CD4-positive, alpha-beta memory T cell (primary cell): ENCODE data around the gene DLG5. TPM values are rescaled to one million over a fixed set of nuclear protein-coding genes. Genes with fewer than 3 reads are reported as not detected.

Source experiments
- CTCF ChIA-PET: fragments of 350-600 bp; sonication (Branson Sonifier 250); formaldehyde crosslinking; loops from one replicate; lab custom pipeline; 2021; ENCODE audit warnings: inconsistent platforms; ENCODE audit not compliant: partially characterized antibody; lab: Charles Lee
- POLR2A ChIA-PET: fragments of 350-600 bp; sonication (Branson Sonifier 250); formaldehyde crosslinking; loops from one replicate; lab custom pipeline; 2021; ENCODE audit not compliant: partially characterized antibody; lab: Charles Lee
- DNase-seq, 5 donors: peaks; one replicate each; pipeline versions ENCODE4 v3.0.0 to v3.0.0-alpha.2; 2020 to 2022; ENCODE audit warnings: mixed read lengths in 1 of 5
- H3K27ac ChIP-seq: one replicate; pipeline ENCODE4 v1.7.0; 2013; ENCODE audit warnings: low read depth, low read length
- H3K27me3 ChIP-seq: 2 replicates; pipeline ENCODE4 v1.7.0; 2013; ENCODE audit warnings: mild to moderate bottlenecking, low read length, moderate library complexity; ENCODE audit not compliant: insufficient read depth
- H3K36me3 ChIP-seq: 2 replicates; pipeline ENCODE4 v1.7.0; 2013; ENCODE audit warnings: mild to moderate bottlenecking, low read length, moderate library complexity; ENCODE audit not compliant: insufficient read depth
- H3K4me1 ChIP-seq: 2 replicates; pipeline ENCODE4 v1.7.0; 2013; ENCODE audit warnings: mild to moderate bottlenecking, low read length, moderate library complexity; ENCODE audit not compliant: insufficient read depth
- H3K4me3 ChIP-seq, 2 donors: one replicate each; pipeline ENCODE4 v1.7.0; 2013; ENCODE audit warnings: low read length in 2 of 2, mild to moderate bottlenecking in 1 of 2
- H3K9me3 ChIP-seq, 2 donors: one replicate each; pipeline ENCODE4 v1.7.0; 2013; ENCODE audit warnings: low read length in 2 of 2, control low read depth in 1 of 2; ENCODE audit not compliant: control insufficient read depth in 1 of 2
- H3K27ac Mint-ChIP-seq, 7 donors: one replicate each; pipeline ENCODE4 v1.8.0; 2020 to 2021; ENCODE audit warnings: mixed read lengths in 7 of 7, mild to moderate bottlenecking in 6 of 7, inconsistent platforms in 3 of 7, moderate library complexity in 3 of 7
- H3K27me3 Mint-ChIP-seq, 2 donors: one replicate each; pipeline ENCODE4 v1.8.0; 2020 to 2021; ENCODE audit warnings: mixed read lengths in 2 of 2
- H3K36me3 Mint-ChIP-seq, 2 donors: one replicate each; pipeline ENCODE4 v1.8.0; 2020 to 2021; ENCODE audit warnings: mixed read lengths in 2 of 2, inconsistent platforms in 1 of 2, mild to moderate bottlenecking in 1 of 2
- H3K4me1 Mint-ChIP-seq, 4 donors: one replicate each; pipeline ENCODE4 v1.8.0; 2020 to 2021; ENCODE audit warnings: mixed read lengths in 4 of 4, mild to moderate bottlenecking in 1 of 4
- H3K4me3 Mint-ChIP-seq, 8 donors: one replicate each; pipeline ENCODE4 v1.8.0; 2020 to 2021; ENCODE audit warnings: mixed read lengths in 8 of 8, mild to moderate bottlenecking in 7 of 8, moderate library complexity in 6 of 8, inconsistent platforms in 3 of 8
- H3K9me3 Mint-ChIP-seq, 8 donors: one replicate each; pipeline ENCODE4 v1.8.0; 2020 to 2021; ENCODE audit warnings: mixed read lengths in 8 of 8, mild to moderate bottlenecking in 5 of 8, inconsistent platforms in 3 of 8, moderate library complexity in 1 of 8
- intact Hi-C: fragments of 100-400 bp; cut with micrococcal nuclease; formaldehyde crosslinking; loops from one replicate; pipeline ENCODE4 v1.15.1; 2023
- polyA plus RNA-seq, 2 donors: library from polyadenylated mRNA; unstranded; fragments of 300-500 nt; fragmentation: Illumina TruSeq; gene quantifications; one replicate each; pipeline ENCODE4 v1.2.3, GENCODE V29; 2021
- total RNA-seq, 2 experiments: library from RNA; stranded (reverse); gene quantifications; one replicate each; pipeline ENCODE4 v1.2.3, GENCODE V29; 2021

The DLG5 gene
- total and polyA plus RNA-seq, 4 experiments from 2014 or later = 0.13 to 3.2 (median 2.7) TPM; not detected in 1

DNA sequence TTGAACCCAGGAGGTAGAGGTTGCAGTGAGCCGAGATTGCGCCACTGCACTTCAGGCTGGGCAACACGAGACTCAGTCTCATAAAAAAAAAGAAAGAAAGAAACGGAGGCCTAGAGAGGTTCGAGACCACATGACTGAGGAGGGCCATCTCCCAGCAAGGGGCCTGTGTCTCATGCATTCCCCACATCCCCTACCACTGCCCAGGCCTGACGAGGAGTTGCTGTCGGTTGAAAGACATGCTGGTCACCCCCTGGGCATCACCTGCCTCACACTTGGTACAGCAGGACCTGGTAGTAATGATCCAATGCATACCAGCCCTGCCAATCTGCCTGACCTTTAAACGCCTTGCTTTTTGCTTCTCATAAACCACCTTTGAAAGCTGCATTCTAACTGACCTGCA is 85.9 kb downstream of the DLG5 start:
- Histone ChIP-seq H3K27ac (no peak overlapping the region), H3K9me3 (no peaks in the 10 kb centered on the region), H3K27me3 (no peaks in the 10 kb centered on the region), H3K4me3 (no peak overlapping the region), H3K4me1 (peaks cover 22% of the 10 kb centered on the region), H3K36me3 (no peaks in the 10 kb centered on the region)
- no peak for DNase-seq
- H3K36me3 Mint-ChIP-seq = no peaks in the 10 kb centered on the region
- peaks cover 10 to 20% (median 11%) of the 10 kb centered on the region in 4 donors for H3K4me1 Mint-ChIP-seq
- ChIA-PET POLR2A (no interaction called here), CTCF (interaction anchor here (1.5 to 10.5 kb wide), 2 partner anchors 8 to 123 kb away, joined by 4 to 282 read pairs; no protein-coding TSS in a partner anchor)
- no peaks in the 10 kb centered on the region for H3K9me3 Mint-ChIP-seq
- intact Hi-C loops = no loop called here
- no peaks in the 10 kb centered on the region for H3K27me3 Mint-ChIP-seq
- no peak overlapping the region for H3K4me3 Mint-ChIP-seq
- peak overlapping the region in 1 of 7 donors; percentile 4 for H3K27ac Mint-ChIP-seq

DNA sequence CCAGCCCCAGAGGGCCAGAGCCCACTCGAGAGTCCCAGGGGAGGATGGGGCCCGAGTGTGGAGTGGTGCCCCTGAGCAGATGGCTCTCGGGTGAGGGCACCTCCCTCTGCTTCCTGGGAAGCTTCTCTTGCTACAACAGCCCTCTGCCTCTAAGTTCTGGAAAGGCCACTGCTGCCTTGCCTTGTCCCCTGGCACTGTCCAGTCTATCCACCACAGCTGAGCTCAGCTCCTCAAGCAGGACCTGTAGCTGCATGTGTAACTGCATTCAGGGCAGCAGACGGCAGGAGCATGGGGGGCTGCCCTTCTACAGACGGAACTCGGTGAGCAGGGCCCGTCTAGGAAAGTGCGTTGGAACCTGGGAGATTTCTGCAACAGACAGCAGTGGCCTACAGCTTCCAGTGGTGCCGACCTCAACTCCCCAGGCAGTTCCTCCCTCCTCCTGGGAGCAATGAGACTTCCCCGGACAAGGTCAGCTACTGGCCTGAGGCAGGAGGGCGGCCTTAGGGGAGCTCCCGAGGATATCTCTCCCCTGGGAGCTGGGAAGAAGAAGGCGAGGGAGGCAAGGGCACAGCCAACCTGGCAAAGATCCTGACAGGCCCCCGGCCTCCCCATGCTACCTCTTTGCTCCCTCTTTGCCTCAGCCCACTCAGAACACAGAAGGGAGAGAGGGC is 88.5 kb downstream of the DLG5 start:
- Histone ChIP-seq H3K4me1 (peaks cover 30% of the 10 kb centered on the region), H3K36me3 (no peaks in the 10 kb centered on the region), H3K4me3 (no peak overlapping the region), H3K9me3 (no peaks in the 10 kb centered on the region), H3K27me3 (no peaks in the 10 kb centered on the region), H3K27ac (no peak overlapping the region)
- POLR2A ChIA-PET = interaction anchor here (0.6 to 1.2 kb wide), 2 partner anchors 9 to 119 kb away, joined by 3 read pairs; no protein-coding TSS in a partner anchor
- intact Hi-C loops = loop anchor here (1.0 to 10.0 kb wide), 4 partner anchors 37 to 663 kb away; partner anchors contain the start of gene RPS24
- Mint-ChIP-seq H3K27ac (peak overlapping the region; percentile 81 to 93 (median 90)), H3K36me3 (no peaks in the 10 kb centered on the region), H3K4me1 (peaks cover 15 to 41% (median 26%) of the 10 kb centered on the region in 4 donors), H3K27me3 (no peaks in the 10 kb centered on the region), H3K4me3 (no peak overlapping the region), H3K9me3 (no peaks in the 10 kb centered on the region)
- no peak for DNase-seq
- CTCF ChIA-PET = interaction anchor here (0.6 to 10.5 kb wide), 8 partner anchors 8 to 466 kb away, joined by 3 to 282 read pairs (median 4); no protein-coding TSS in a partner anchor

DNA sequence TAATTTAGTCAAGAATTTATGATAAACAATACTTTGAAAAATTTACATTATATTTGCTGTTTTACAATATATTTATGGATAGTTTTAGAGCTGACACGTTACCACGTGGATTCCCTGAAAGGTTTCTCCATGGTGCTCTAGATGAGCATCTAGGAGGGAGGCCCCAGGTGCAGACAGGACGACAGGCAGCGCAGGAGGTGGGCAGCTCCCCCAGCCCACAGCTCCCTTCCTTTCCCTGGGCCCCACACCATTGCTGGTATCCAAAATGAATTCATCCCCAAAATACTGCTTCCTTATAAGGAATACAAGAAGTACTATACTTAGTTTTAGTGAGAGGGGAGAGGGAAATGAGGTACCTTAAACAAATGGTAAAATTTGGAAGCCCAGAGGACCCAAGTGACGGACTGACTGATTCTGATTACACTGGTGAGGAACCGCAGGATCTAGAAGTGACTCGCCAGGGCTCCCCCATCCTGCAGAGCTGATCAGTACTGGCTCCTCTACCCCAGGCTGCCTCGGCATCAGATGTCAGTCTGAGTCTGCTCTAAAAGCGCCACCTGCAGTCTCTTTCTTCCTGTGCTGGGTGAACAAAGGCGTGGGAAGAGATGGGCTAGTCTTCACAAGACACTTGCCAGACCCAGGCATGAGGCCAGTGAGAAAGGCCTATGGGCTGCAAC is 89.2 kb downstream of the DLG5 start:
- CTCF ChIA-PET = interaction anchor here (0.7 to 10.5 kb wide), 16 partner anchors 9 to 467 kb away, joined by 3 to 282 read pairs (median 4); no protein-coding TSS in a partner anchor

DNA sequence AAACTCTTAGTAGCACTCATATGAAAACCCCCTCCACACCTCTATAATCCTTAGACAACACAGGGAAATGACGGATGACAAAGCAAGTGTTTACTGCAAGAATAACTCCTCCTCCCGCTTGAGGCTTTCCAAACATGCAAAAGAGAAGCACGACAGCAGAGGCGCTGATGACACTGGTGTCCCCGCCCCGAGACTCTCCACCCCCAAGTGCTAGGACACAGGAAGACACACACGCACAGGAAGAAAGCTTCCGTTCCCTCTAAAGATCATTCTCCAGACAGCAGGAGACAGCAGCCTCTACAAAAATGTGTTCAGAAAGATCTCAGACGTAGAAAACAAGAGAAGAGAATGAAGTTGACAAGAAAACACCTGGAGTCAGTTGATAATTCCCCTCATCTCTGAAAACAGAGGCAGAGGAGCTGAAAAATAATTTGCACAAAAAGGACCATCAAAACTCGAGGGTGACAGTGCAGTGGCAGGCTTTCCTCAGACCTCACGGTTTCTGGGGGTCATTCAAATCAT is 90.2 kb downstream of the DLG5 start:
- Histone ChIP-seq H3K4me3 (no peak overlapping the region), H3K27ac (peak overlapping the region; percentile 82), H3K36me3 (no peaks in the 10 kb centered on the region), H3K27me3 (no peaks in the 10 kb centered on the region), H3K9me3 (no peaks in the 10 kb centered on the region), H3K4me1 (peaks cover 46% of the 10 kb centered on the region)
- Mint-ChIP-seq H3K27me3 (no peaks in the 10 kb centered on the region), H3K27ac (peak overlapping the region; percentile 81 to 96 (median 94)), H3K4me1 (peaks cover 27 to 58% (median 39%) of the 10 kb centered on the region in 4 donors), H3K4me3 (peak overlapping the region; percentile 45 to 81 (median 76)), H3K36me3 (no peaks in the 10 kb centered on the region), H3K9me3 (no peaks in the 10 kb centered on the region)
- intact Hi-C loops = loop anchor here (5.0 to 10.0 kb wide), 2 partner anchors 196 to 662 kb away; partner anchors contain the start of gene RPS24
- ChIA-PET POLR2A (interaction anchor here (1.0 to 1.9 kb wide), 2 partner anchors 117 to 125 kb away, joined by 4 to 9 read pairs; no protein-coding TSS in a partner anchor), CTCF (interaction anchor here (0.7 to 10.5 kb wide), 10 partner anchors 10 to 186 kb away, joined by 3 to 282 read pairs (median 4); no protein-coding TSS in a partner anchor)
- peak; percentile 77 to 93 (median 90) for DNase-seq

More for the DNA sequence above, 89.2 kb downstream of the DLG5 start:
- Histone ChIP-seq H3K27ac (peak overlapping the region; percentile 59), H3K27me3 (no peaks in the 10 kb centered on the region), H3K4me3 (no peak overlapping the region), H3K4me1 (peaks cover 36% of the 10 kb centered on the region), H3K9me3 (no peaks in the 10 kb centered on the region), H3K36me3 (no peaks in the 10 kb centered on the region)
- H3K4me1 Mint-ChIP-seq = peaks cover 19 to 48% (median 30%) of the 10 kb centered on the region in 4 donors
- no peaks in the 10 kb centered on the region for H3K36me3 Mint-ChIP-seq
- H3K9me3 Mint-ChIP-seq = no peaks in the 10 kb centered on the region
- DNase-seq = peak; percentile 67 to 80 (median 75)
- intact Hi-C loops = loop anchor here (1.0 to 10.0 kb wide), 4 partner anchors 36 to 663 kb away; partner anchors contain the start of gene RPS24
- H3K4me3 Mint-ChIP-seq = peak overlapping the region in 7 of 8 donors; percentile 31 to 71 (median 57)
- H3K27ac Mint-ChIP-seq = peak overlapping the region; percentile 81 to 93 (median 90)
- no peaks in the 10 kb centered on the region for H3K27me3 Mint-ChIP-seq
- POLR2A ChIA-PET = interaction anchor here (1.2 to 1.9 kb wide), 2 partner anchors 9 to 118 kb away, joined by 3 to 9 read pairs; no protein-coding TSS in a partner anchor

DNA sequence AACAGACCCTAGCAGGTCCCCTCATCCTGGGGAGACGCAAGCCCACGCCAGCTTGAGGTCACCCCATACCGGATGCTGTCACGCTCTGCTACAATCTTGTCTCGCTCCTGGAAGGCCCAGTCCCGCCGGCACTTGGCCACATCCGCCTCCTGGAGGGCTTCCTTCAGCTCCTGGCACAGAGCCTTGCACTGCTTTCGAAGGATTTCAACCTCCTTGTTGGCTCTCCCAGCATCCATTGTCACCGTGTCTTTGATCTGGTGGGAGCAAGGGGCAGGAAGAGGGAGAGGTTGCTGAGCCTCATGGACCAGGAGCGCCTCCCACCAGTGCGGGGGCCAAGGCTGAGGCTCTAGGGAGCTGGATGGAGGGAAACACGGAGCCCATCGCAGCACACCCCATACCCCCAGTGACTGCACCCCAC is 90.9 kb downstream of the DLG5 start:
- Mint-ChIP-seq H3K27ac (peak overlapping the region; percentile 81 to 96 (median 94)), H3K4me1 (peaks cover 27 to 59% (median 39%) of the 10 kb centered on the region in 4 donors), H3K36me3 (no peaks in the 10 kb centered on the region), H3K4me3 (peak overlapping the region in 1 of 8 donors; percentile 81), H3K9me3 (no peaks in the 10 kb centered on the region), H3K27me3 (no peaks in the 10 kb centered on the region)
- POLR2A ChIA-PET = interaction anchor here (1.9 kb wide), 1 partner anchor 116 kb away, joined by 9 read pairs; no protein-coding TSS in a partner anchor
- Histone ChIP-seq H3K9me3 (no peaks in the 10 kb centered on the region), H3K4me3 (no peak overlapping the region), H3K27me3 (no peaks in the 10 kb centered on the region), H3K27ac (peak overlapping the region; percentile 82), H3K4me1 (peaks cover 47% of the 10 kb centered on the region), H3K36me3 (no peaks in the 10 kb centered on the region)
- CTCF ChIA-PET = interaction anchor here (1.8 to 10.5 kb wide), 3 partner anchors 10 to 118 kb away, joined by 6 to 282 read pairs (median 23); no protein-coding TSS in a partner anchor
- DNase-seq = no peak
- intact Hi-C loops = loop anchor here (5.0 to 10.0 kb wide), 2 partner anchors 197 to 661 kb away; partner anchors contain the start of gene RPS24

DNA sequence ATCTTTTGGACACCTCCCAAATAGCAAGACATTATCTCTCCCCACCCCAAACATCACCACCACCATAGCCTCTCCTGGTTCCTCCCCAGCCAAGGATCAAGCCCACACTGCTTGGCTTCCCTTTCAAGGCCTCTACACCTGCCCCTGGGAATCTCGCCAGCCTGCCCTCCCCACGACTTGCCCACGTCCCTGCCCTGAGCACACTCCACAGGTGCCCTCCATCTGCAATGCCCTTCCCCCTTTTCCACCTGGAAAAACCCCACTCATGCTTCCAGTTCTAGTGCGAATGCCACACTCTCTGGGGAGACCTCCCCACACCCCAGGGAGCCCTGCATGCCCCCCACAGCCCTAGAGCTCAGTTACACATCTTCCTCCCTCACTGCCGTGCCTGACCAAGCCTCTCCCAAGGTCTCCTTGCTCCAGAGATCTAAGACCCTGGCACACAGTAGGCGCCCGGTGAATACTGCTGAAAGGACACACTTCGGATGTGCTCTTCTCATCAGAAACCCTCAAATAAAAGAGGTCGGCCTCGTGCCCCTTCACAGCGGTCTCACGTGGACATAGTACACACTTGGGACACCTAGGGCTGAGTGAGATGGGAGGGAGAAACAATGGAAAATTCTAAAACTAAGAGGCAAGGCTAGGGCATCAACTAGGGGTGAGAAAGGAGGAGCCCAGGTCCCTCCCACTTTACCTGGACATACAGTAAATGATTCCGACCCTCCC is 91.4 kb downstream of the DLG5 start:
- intact Hi-C loops = loop anchor here (5.0 to 10.0 kb wide), 2 partner anchors 197 to 660 kb away; partner anchors contain the start of gene RPS24
- Mint-ChIP-seq H3K36me3 (no peaks in the 10 kb centered on the region), H3K27ac (peak overlapping the region; percentile 81 to 96 (median 94)), H3K9me3 (no peaks in the 10 kb centered on the region), H3K27me3 (no peaks in the 10 kb centered on the region), H3K4me1 (peaks cover 27 to 59% (median 39%) of the 10 kb centered on the region in 4 donors), H3K4me3 (peak overlapping the region in 2 of 8 donors; percentile 28 to 29)
- Histone ChIP-seq H3K4me1 (peaks cover 47% of the 10 kb centered on the region), H3K36me3 (no peaks in the 10 kb centered on the region), H3K9me3 (no peaks in the 10 kb centered on the region), H3K4me3 (no peak overlapping the region), H3K27me3 (no peaks in the 10 kb centered on the region), H3K27ac (peak overlapping the region; percentile 82)
- no peak for DNase-seq
- ChIA-PET CTCF (interaction anchor here (1.8 to 10.5 kb wide), 3 partner anchors 10 to 118 kb away, joined by 6 to 282 read pairs (median 23); no protein-coding TSS in a partner anchor), POLR2A (no interaction called here)
